ENCODE data around the gene ERG.
A peak's percentile ranks its signal among the peaks of the same experiment; 100 is the strongest.

Gene ERG

GRCh38 chr21:38498057-38498833 lies at the start of gene ERG:
TSS of gene ERG (minus strand) at chr21:38498477. CDS start at chr21:38498380, 97 bp downstream.
- no peak for DNase-seq (ENCODE audit: low spot score)

- DNase-seq (ENCODE audit: low spot score), result peak; percentile 9
These were observed 46.4 kb upstream of the ERG start for GRCh38 chr21:38544661-38545060.

- DNase-seq (ENCODE audit: low spot score), result no peak
These were observed 44.0 kb upstream of the ERG start for GRCh38 chr21:38542263-38542662.

GRCh38 chr21:38538353-38538752 lies 40.1 kb upstream of the ERG start:
- DNase-seq (ENCODE audit: low spot score), result peak; percentile 35

- DNase-seq (ENCODE audit: low spot score), result no peak
These were observed 36.3 kb upstream of the ERG start for GRCh38 chr21:38534591-38534990.

GRCh38 chr21:38533887-38534286 lies 35.6 kb upstream of the ERG start:
- DNase-seq (ENCODE audit: low spot score), result no peak

- no peak for DNase-seq (ENCODE audit: low spot score)
These were observed 33.3 kb upstream of the ERG start for GRCh38 chr21:38531591-38531990.

GRCh38 chr21:38531039-38531541 lies 32.8 kb upstream of the ERG start:
- DNase-seq (ENCODE audit: low spot score), result no peak

- DNase-seq (ENCODE audit: low spot score), result peak; percentile 81
These were observed 29.5 kb upstream of the ERG start for GRCh38 chr21:38527737-38528136.

- DNase-seq (ENCODE audit: low spot score), result peak; percentile 6
These were observed 27.2 kb upstream of the ERG start for GRCh38 chr21:38525454-38525853.

- no peak for DNase-seq (ENCODE audit: low spot score)
These were observed 26.2 kb upstream of the ERG start for GRCh38 chr21:38524168-38525153.

- DNase-seq (ENCODE audit: low spot score), result no peak
These were observed 22.2 kb upstream of the ERG start for GRCh38 chr21:38520511-38520910.

GRCh38 chr21:38511662-38512243 lies 13.5 kb upstream of the ERG start:
- DNase-seq (ENCODE audit: low spot score), result no peak

- DNase-seq (ENCODE audit: low spot score), result no peak
These were observed 12.9 kb upstream of the ERG start for GRCh38 chr21:38511198-38511597.

GRCh38 chr21:38507374-38507942 lies 9.2 kb upstream of the ERG start:
- no peak for DNase-seq (ENCODE audit: low spot score)

GRCh38 chr21:38506661-38507281 lies 8.5 kb upstream of the ERG start:
- peak; percentile 12 for DNase-seq (ENCODE audit: low spot score)

- peak; percentile 72 for DNase-seq (ENCODE audit: low spot score)
These were observed 7.6 kb upstream of the ERG start for GRCh38 chr21:38505654-38506523.

GRCh38 chr21:38504066-38504465 lies 5.8 kb upstream of the ERG start:
- DNase-seq (ENCODE audit: low spot score), result no peak

GRCh38 chr21:38503583-38503982 lies 5.3 kb upstream of the ERG start:
- no peak for DNase-seq (ENCODE audit: low spot score)

GRCh38 chr21:38500073-38500472 lies 1.8 kb upstream of the ERG start:
- DNase-seq (ENCODE audit: low spot score), result no peak

- DNase-seq (ENCODE audit: low spot score), result no peak
These were observed 1.0 kb upstream of the ERG start for GRCh38 chr21:38499296-38499695.
